ENCODE results near the gene PYM1. TPM values are rescaled to one million over a fixed set of nuclear protein-coding genes. Genes with fewer than 3 reads are reported as not detected.

The PYM1 gene
- total and polyA plus RNA-seq, 2 of the 13 experiments (the other 11 are each of a cell fraction or from before 2014, with no cell fraction given): 44.0 to 51.8 TPM

DNA sequence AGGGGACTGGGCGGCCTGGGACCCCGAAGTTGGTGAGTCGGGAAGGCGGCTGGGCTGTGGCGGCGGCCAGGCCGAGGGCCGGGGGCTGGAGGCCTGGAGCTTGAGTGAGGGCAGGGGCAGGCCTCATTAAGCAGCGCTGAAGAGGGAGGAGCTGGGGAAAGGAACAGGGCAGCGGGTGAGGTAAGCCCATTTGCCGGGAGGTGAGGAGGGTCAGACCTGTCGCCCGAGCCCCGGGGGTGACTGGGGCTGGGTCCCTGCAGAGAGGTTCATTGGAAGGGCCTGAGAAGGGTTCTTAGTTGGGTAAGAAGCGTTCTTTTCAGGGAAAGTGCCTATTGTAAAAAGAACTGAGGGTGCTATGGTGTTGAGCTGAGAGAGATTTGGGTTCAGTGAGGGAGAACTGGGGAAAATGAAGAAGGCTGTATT lies 46.6 kb upstream of the PYM1 start (continued):
- TF ChIP-seq, protein P1, sequence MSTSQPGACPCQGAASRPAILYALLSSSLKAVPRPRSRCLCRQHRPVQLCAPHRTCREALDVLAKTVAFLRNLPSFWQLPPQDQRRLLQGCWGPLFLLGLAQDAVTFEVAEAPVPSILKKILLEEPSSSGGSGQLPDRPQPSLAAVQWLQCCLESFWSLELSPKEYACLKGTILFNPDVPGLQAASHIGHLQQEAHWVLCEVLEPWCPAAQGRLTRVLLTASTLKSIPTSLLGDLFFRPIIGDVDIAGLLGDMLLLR (CRISPR knock-in tag; IDR thresholded peaks at IDR 0.05): no peak
- peak; percentile 7; the same call in 1 of the 2 replicates for TF ChIP-seq GLI4 (CRISPR knock-in tag; IDR thresholded peaks at IDR 0.05; ENCODE audit: borderline replicate concordance)
- 0 out of 2 replicates have a peak, but pooled peaks have one; percentile 5 for TF ChIP-seq ZFP37 (CRISPR knock-in tag; IDR thresholded peaks at IDR 0.05; ENCODE audit: borderline replicate concordance)
- no peak for TF ChIP-seq ISX (CRISPR knock-in tag; conservative IDR thresholded peaks at IDR 0.05)
- TF ChIP-seq ZFP62 (CRISPR knock-in tag; IDR thresholded peaks at IDR 0.05): no peak
- no peak for TF ChIP-seq PTBP1 (IDR thresholded peaks at IDR 0.05; ENCODE audit: low read depth, low read length, poor library complexity, severe bottlenecking)
- no peak for TF ChIP-seq PAF1 (CRISPR knock-in tag; IDR thresholded peaks at IDR 0.05)
- TF ChIP-seq, protein P2, sequence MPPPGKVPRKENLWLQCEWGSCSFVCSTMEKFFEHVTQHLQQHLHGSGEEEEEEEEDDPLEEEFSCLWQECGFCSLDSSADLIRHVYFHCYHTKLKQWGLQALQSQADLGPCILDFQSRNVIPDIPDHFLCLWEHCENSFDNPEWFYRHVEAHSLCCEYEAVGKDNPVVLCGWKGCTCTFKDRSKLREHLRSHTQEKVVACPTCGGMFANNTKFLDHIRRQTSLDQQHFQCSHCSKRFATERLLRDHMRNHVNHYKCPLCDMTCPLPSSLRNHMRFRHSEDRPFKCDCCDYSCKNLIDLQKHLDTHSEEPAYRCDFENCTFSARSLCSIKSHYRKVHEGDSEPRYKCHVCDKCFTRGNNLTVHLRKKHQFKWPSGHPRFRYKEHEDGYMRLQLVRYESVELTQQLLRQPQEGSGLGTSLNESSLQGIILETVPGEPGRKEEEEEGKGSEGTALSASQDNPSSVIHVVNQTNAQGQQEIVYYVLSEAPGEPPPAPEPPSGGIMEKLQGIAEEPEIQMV (CRISPR knock-in tag; IDR thresholded peaks at IDR 0.05; ENCODE audit: low read depth): no peak; the same call in 1 of the 2 replicates
- TF ChIP-seq ZNF292 (CRISPR knock-in tag; IDR thresholded peaks at IDR 0.05; ENCODE audit: borderline replicate concordance, low read depth): no peak
- no peak for TF ChIP-seq RARG (CRISPR knock-in tag; IDR thresholded peaks at IDR 0.05; ENCODE audit: low read depth)
- 0 out of 2 replicates have a peak, but pooled peaks have one; percentile 4 for TF ChIP-seq ZNF704 (CRISPR knock-in tag; IDR thresholded peaks at IDR 0.05; ENCODE audit: borderline replicate concordance)
- TF ChIP-seq, protein P3, sequence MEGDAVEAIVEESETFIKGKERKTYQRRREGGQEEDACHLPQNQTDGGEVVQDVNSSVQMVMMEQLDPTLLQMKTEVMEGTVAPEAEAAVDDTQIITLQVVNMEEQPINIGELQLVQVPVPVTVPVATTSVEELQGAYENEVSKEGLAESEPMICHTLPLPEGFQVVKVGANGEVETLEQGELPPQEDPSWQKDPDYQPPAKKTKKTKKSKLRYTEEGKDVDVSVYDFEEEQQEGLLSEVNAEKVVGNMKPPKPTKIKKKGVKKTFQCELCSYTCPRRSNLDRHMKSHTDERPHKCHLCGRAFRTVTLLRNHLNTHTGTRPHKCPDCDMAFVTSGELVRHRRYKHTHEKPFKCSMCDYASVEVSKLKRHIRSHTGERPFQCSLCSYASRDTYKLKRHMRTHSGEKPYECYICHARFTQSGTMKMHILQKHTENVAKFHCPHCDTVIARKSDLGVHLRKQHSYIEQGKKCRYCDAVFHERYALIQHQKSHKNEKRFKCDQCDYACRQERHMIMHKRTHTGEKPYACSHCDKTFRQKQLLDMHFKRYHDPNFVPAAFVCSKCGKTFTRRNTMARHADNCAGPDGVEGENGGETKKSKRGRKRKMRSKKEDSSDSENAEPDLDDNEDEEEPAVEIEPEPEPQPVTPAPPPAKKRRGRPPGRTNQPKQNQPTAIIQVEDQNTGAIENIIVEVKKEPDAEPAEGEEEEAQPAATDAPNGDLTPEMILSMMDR (CRISPR knock-in tag; IDR thresholded peaks at IDR 0.05): no peak
- TF ChIP-seq ZNF670 (CRISPR knock-in tag; IDR thresholded peaks at IDR 0.05; ENCODE audit: borderline replicate concordance): no peak
- TF ChIP-seq, protein P4, sequence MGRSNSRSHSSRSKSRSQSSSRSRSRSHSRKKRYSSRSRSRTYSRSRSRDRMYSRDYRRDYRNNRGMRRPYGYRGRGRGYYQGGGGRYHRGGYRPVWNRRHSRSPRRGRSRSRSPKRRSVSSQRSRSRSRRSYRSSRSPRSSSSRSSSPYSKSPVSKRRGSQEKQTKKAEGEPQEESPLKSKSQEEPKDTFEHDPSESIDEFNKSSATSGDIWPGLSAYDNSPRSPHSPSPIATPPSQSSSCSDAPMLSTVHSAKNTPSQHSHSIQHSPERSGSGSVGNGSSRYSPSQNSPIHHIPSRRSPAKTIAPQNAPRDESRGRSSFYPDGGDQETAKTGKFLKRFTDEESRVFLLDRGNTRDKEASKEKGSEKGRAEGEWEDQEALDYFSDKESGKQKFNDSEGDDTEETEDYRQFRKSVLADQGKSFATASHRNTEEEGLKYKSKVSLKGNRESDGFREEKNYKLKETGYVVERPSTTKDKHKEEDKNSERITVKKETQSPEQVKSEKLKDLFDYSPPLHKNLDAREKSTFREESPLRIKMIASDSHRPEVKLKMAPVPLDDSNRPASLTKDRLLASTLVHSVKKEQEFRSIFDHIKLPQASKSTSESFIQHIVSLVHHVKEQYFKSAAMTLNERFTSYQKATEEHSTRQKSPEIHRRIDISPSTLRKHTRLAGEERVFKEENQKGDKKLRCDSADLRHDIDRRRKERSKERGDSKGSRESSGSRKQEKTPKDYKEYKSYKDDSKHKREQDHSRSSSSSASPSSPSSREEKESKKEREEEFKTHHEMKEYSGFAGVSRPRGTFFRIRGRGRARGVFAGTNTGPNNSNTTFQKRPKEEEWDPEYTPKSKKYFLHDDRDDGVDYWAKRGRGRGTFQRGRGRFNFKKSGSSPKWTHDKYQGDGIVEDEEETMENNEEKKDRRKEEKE (IDR thresholded peaks at IDR 0.05): no peak
- TF ChIP-seq, protein P5, sequence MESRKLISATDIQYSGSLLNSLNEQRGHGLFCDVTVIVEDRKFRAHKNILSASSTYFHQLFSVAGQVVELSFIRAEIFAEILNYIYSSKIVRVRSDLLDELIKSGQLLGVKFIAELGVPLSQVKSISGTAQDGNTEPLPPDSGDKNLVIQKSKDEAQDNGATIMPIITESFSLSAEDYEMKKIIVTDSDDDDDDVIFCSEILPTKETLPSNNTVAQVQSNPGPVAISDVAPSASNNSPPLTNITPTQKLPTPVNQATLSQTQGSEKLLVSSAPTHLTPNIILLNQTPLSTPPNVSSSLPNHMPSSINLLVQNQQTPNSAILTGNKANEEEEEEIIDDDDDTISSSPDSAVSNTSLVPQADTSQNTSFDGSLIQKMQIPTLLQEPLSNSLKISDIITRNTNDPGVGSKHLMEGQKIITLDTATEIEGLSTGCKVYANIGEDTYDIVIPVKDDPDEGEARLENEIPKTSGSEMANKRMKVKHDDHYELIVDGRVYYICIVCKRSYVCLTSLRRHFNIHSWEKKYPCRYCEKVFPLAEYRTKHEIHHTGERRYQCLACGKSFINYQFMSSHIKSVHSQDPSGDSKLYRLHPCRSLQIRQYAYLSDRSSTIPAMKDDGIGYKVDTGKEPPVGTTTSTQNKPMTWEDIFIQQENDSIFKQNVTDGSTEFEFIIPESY (CRISPR knock-in tag; IDR thresholded peaks at IDR 0.05): no peak
- TF ChIP-seq MEIS2 (CRISPR knock-in tag; IDR thresholded peaks at IDR 0.05): no peak
- TF ChIP-seq TOE1 (CRISPR knock-in tag; IDR thresholded peaks at IDR 0.05): no peak

Data from HepG2 (cell line).